Skeletal muscle satellite cell (primary cell): Measurements from ENCODE around the gene ZNF469.

ENCODE experiments used
- H3K27me3 ChIP-seq: 2 replicates; pipeline ENCODE4 v1.7.0; 2013; ENCODE audit warnings: low read length; ENCODE audit not compliant: control insufficient read depth, insufficient read depth
- H3K36me3 ChIP-seq: 2 replicates; pipeline ENCODE4 v1.7.0; 2013; ENCODE audit warnings: mild to moderate bottlenecking, control low read depth, low read length; ENCODE audit not compliant: insufficient read depth
- H3K4me1 ChIP-seq: 2 replicates; pipeline ENCODE4 v1.7.0; 2013; ENCODE audit warnings: low read length; ENCODE audit not compliant: control insufficient read depth, insufficient read depth
- H3K4me2 ChIP-seq: 2 replicates; pipeline ENCODE4 v1.7.0; 2013; ENCODE audit warnings: mild to moderate bottlenecking, low read length
- H3K4me3 ChIP-seq: 2 replicates; pipeline ENCODE4 v1.7.0; 2013; ENCODE audit warnings: low read length
- H3K9ac ChIP-seq: 2 replicates; pipeline ENCODE4 v1.7.0; 2013; ENCODE audit warnings: mild to moderate bottlenecking, low read depth, low read length, moderate library complexity
- H3K9me3 ChIP-seq: replicated peaks from 2 replicates; pipeline ENCODE4 v1.7.0; 2013; ENCODE audit warnings: mild to moderate bottlenecking, control low read depth, low read length

Gene ZNF469

GRCh38 chr16:88421871-88422433 lies 39.2 kb downstream of the ZNF469 start:
- H3K36me3 ChIP-seq, result no peaks in the 10 kb centered on the region

GRCh38 chr16:88422733-88423447 lies 40.1 kb downstream of the ZNF469 start:
- H3K4me1 ChIP-seq, result no peaks in the 10 kb centered on the region
- no peaks in the 10 kb centered on the region for H3K27me3 ChIP-seq
- H3K4me2 ChIP-seq, result no peak overlapping the region
- H3K36me3 ChIP-seq, result no peaks in the 10 kb centered on the region
- H3K9me3 ChIP-seq, result no peaks in the 10 kb centered on the region
- no peak overlapping the region for H3K4me3 ChIP-seq
- H3K9ac ChIP-seq, result no peak overlapping the region

More at GRCh38 chr16:88421871-88422433, 39.2 kb downstream of the ZNF469 start:
- Histone ChIP-seq H3K9me3 (no peaks in the 10 kb centered on the region), H3K27me3 (no peaks in the 10 kb centered on the region), H3K4me3 (no peak overlapping the region), H3K4me1 (no peaks in the 10 kb centered on the region), H3K4me2 (no peak overlapping the region), H3K9ac (no peak overlapping the region)

GRCh38 chr16:88423448-88423850 lies 40.7 kb downstream of the ZNF469 start:
- Histone ChIP-seq H3K4me1 (no peaks in the 10 kb centered on the region), H3K27me3 (no peaks in the 10 kb centered on the region), H3K9ac (no peak overlapping the region), H3K4me2 (no peak overlapping the region), H3K36me3 (peaks cover 3% of the 10 kb centered on the region), H3K4me3 (no peak overlapping the region), H3K9me3 (no peaks in the 10 kb centered on the region)

- Histone ChIP-seq H3K27me3 (no peaks in the 10 kb centered on the region), H3K36me3 (peaks cover 3% of the 10 kb centered on the region), H3K4me1 (no peaks in the 10 kb centered on the region), H3K9ac (no peak overlapping the region), H3K4me2 (no peak overlapping the region), H3K4me3 (no peak overlapping the region), H3K9me3 (no peaks in the 10 kb centered on the region)
Observed at GRCh38 chr16:88424587-88425235, 42.0 kb downstream of the ZNF469 start.

- H3K27me3 ChIP-seq, result no peaks in the 10 kb centered on the region
- H3K4me3 ChIP-seq, result no peak overlapping the region
- peaks cover 6% of the 10 kb centered on the region for H3K4me1 ChIP-seq
- peaks cover 3% of the 10 kb centered on the region for H3K36me3 ChIP-seq
- H3K9me3 ChIP-seq, result no peaks in the 10 kb centered on the region
- no peak overlapping the region for H3K4me2 ChIP-seq
- H3K9ac ChIP-seq, result no peak overlapping the region
Observed at GRCh38 chr16:88426018-88426417, 43.3 kb downstream of the ZNF469 start.

- H3K9me3 ChIP-seq, result no peaks in the 10 kb centered on the region
- H3K27me3 ChIP-seq, result no peaks in the 10 kb centered on the region
- H3K4me3 ChIP-seq, result no peak overlapping the region
- H3K4me1 ChIP-seq, result peaks cover 7% of the 10 kb centered on the region
- peaks cover 3% of the 10 kb centered on the region for H3K36me3 ChIP-seq
- H3K4me2 ChIP-seq, result no peak overlapping the region
- H3K9ac ChIP-seq, result no peak overlapping the region
Observed at GRCh38 chr16:88427376-88427775, 44.6 kb downstream of the ZNF469 start.

GRCh38 chr16:88428156-88428555 lies 45.4 kb downstream of the ZNF469 start:
- no peak overlapping the region for H3K9ac ChIP-seq
- H3K4me3 ChIP-seq, result no peak overlapping the region
- H3K27me3 ChIP-seq, result no peaks in the 10 kb centered on the region
- H3K9me3 ChIP-seq, result no peaks in the 10 kb centered on the region
- H3K4me2 ChIP-seq, result no peak overlapping the region
- H3K4me1 ChIP-seq, result peaks cover 7% of the 10 kb centered on the region
- peaks cover 3% of the 10 kb centered on the region for H3K36me3 ChIP-seq

- peaks cover 3% of the 10 kb centered on the region for H3K36me3 ChIP-seq
- peaks cover 7% of the 10 kb centered on the region for H3K4me1 ChIP-seq
- no peaks in the 10 kb centered on the region for H3K9me3 ChIP-seq
- H3K4me3 ChIP-seq, result no peak overlapping the region
- H3K4me2 ChIP-seq, result no peak overlapping the region
- no peak overlapping the region for H3K9ac ChIP-seq
- H3K27me3 ChIP-seq, result no peaks in the 10 kb centered on the region
Observed at GRCh38 chr16:88428616-88429386, 46.0 kb downstream of the ZNF469 start.

GRCh38 chr16:88429387-88430184 lies 46.8 kb downstream of the ZNF469 start:
- Histone ChIP-seq H3K9me3 (no peaks in the 10 kb centered on the region), H3K4me3 (no peak overlapping the region), H3K9ac (no peak overlapping the region), H3K4me2 (peak overlapping the region; percentile 65), H3K36me3 (peaks cover 3% of the 10 kb centered on the region), H3K4me1 (peaks cover 7% of the 10 kb centered on the region), H3K27me3 (no peaks in the 10 kb centered on the region)

- Histone ChIP-seq H3K9ac (no peak overlapping the region), H3K4me2 (peak overlapping the region; percentile 65), H3K27me3 (no peaks in the 10 kb centered on the region), H3K9me3 (no peaks in the 10 kb centered on the region), H3K4me1 (peaks cover 7% of the 10 kb centered on the region), H3K4me3 (peak overlapping the region; percentile 34), H3K36me3 (peaks cover 3% of the 10 kb centered on the region)
Observed at GRCh38 chr16:88430185-88430523, 47.4 kb downstream of the ZNF469 start.
